GM13976 (cell line): Measurements from ENCODE around the gene ZNF565.

Experiments used
- DNase-seq: peaks from one replicate; pipeline ENCODE4 v3.0.0; 2012; ENCODE audit warnings: low spot score
- CTCF ChIP-seq: IDR thresholded peaks from 2 replicates; pipeline ENCODE4 v1.5.1; 2012; ENCODE audit warnings: borderline replicate concordance, mild to moderate bottlenecking; ENCODE audit not compliant: insufficient read depth; ENCODE audit errors: extremely low read depth, missing control alignments, control extremely low read depth
- in situ Hi-C: fragments of 300-500 bp; cut with MboI; formaldehyde crosslinking; loops from one replicate; pipeline ENCODE4 v1.12.0; 2022; ENCODE audit warnings: low sequenced_read_pairs, mixed read lengths, inconsistent platforms; ENCODE audit not compliant: unreplicated experiment

The ZNF565 gene

GRCh38 chr19:36255316-36255715, 40.9 kb upstream of the ZNF565 start:
- in situ Hi-C loops, result no loop called here
- DNase-seq, result no peak
- no peak for TF ChIP-seq CTCF

DNA sequence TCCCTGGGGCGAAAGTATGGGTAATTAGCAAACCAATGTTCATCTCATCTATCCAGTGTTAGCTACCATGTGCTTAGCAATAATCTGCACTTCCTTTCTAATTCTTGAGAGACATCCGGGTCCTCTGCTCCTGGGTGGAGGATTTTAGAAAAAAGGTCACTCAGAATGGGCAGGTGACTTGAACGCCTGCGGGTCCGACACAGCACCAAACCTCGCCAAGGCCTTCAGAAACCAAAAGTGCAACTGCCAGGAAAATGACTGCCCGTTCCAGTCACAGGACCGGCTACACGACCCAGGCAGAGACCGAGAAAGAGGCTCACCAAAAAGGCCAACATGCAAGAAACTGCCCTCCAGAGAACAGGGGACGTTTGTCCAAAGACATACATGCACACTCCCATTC, 40.4 kb upstream of the ZNF565 start:
- in situ Hi-C loops, result no loop called here
- no peak for TF ChIP-seq CTCF

GRCh38 chr19:36252047-36252446, 37.6 kb upstream of the ZNF565 start:
- no peak for DNase-seq
- in situ Hi-C loops, result no loop called here
- TF ChIP-seq CTCF, result no peak

More for the DNA sequence above, 40.4 kb upstream of the ZNF565 start:
- no peak for DNase-seq

- peak; percentile 8 for DNase-seq
- in situ Hi-C loops, result loop anchor here (25.0 kb wide), 1 partner anchor 116 kb away; no protein-coding TSS in a partner anchor
- TF ChIP-seq CTCF, result no peak
These were observed 31.6 kb upstream of the ZNF565 start for GRCh38 chr19:36246006-36246481.

GRCh38 chr19:36245210-36246005, 30.9 kb upstream of the ZNF565 start:
- in situ Hi-C loops, result loop anchor here (25.0 kb wide), 1 partner anchor 117 kb away; no protein-coding TSS in a partner anchor
- no peak for TF ChIP-seq CTCF
- DNase-seq, result peak; percentile 32

- in situ Hi-C loops, result loop anchor here (25.0 kb wide), 1 partner anchor 118 kb away; no protein-coding TSS in a partner anchor
- DNase-seq, result peak; percentile 12
- TF ChIP-seq CTCF, result no peak
These were observed 29.6 kb upstream of the ZNF565 start for GRCh38 chr19:36244066-36244465.

DNA sequence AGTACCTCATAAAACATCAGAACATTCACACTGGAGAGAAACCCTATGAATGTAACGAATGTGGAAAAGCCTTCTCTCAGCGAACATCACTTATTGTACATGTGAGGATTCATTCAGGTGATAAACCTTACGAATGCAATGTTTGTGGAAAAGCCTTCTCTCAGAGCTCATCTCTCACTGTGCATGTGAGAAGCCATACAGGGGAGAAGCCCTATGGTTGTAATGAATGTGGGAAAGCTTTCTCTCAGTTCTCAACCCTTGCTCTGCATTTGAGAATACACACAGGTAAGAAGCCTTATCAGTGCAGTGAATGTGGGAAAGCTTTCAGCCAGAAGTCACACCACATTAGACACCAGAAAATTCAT, 22.5 kb upstream of the ZNF565 start:
- in situ Hi-C loops, result loop anchor here (25.0 kb wide), 1 partner anchor 125 kb away; no protein-coding TSS in a partner anchor
- DNase-seq, result no peak
- no peak for TF ChIP-seq CTCF
